AG04450 (cell line): ENCODE results near the gene ILKAP. TPM values are rescaled to one million over a fixed set of nuclear protein-coding genes. Genes with fewer than 3 reads are reported as not detected.

Source experiments
- CTCF ChIA-PET: fragments of 300-600, 350-600 bp; formaldehyde crosslinking; extraction: SDS; loops from one replicate; lab custom pipeline; 2022; ENCODE audit warnings: antibody characterized with exemption, inconsistent platforms; lab: Charles Lee
- POLR2A ChIA-PET: fragments of 350-600 bp; formaldehyde crosslinking; extraction: SDS; loops from one replicate; lab custom pipeline; 2021; ENCODE audit warnings: antibody characterized with exemption, inconsistent platforms; lab: Yijun Ruan, JAX
- DNase-seq: peaks from one replicate; pipeline ENCODE4 v3.0.0-alpha.2; 2011; ENCODE audit warnings: low read depth, low spot score
- H3K27ac ChIP-seq: one replicate; pipeline ENCODE4 v1.5.1; 2012; ENCODE audit warnings: low read depth, low read length, control low read depth
- H3K27me3 ChIP-seq: one replicate; pipeline ENCODE4 v1.6.0; 2012; ENCODE audit warnings: low read length; ENCODE audit not compliant: control insufficient read depth, insufficient read depth
- H3K4me3 ChIP-seq: 2 replicates; pipeline ENCODE4 v1.5.1; 2011; ENCODE audit warnings: mild to moderate bottlenecking, low read depth, low read length, control low read depth
- H3K9me3 ChIP-seq: 2 replicates; pipeline ENCODE4 v1.5.1; 2012; ENCODE audit warnings: low read length; ENCODE audit not compliant: control insufficient read depth, insufficient read depth
- CTCF ChIP-seq: IDR thresholded peaks from 2 replicates; pipeline ENCODE4 v1.5.1; 2011; ENCODE audit warnings: low read depth, low read length, control low read depth, inconsistent platforms
- polyA plus RNA-seq: library from polyadenylated mRNA; depleted of rRNA; stranded (reverse); fragments of >200 nt; gene quantifications from 2 replicates; pipeline ENCODE4 v1.2.3, GENCODE V29; 2011

ILKAP gene
- polyA plus RNA-seq, 1 experiment: 34.9 TPM

GRCh38 chr2:238145046-238145445, 58.4 kb downstream of the ILKAP start:
- POLR2A ChIA-PET: no interaction called here
- Histone ChIP-seq H3K9me3 (peaks cover 7% of the 10 kb centered on the region; the same call in 1 of the 2 replicates), H3K27me3 (no peaks in the 10 kb centered on the region), H3K4me3 (no peak overlapping the region), H3K27ac (no peak overlapping the region)
- CTCF ChIA-PET: interaction anchor here (0.5 kb wide), 1 partner anchor 239 kb away, joined by 8 read pairs; no protein-coding TSS in a partner anchor
- no peak for DNase-seq
- no peak for TF ChIP-seq CTCF

GRCh38 chr2:238144262-238144661, 59.2 kb downstream of the ILKAP start:
- no peaks in the 10 kb centered on the region for H3K27me3 ChIP-seq
- H3K27ac ChIP-seq: no peak overlapping the region
- DNase-seq: no peak
- H3K9me3 ChIP-seq: peaks cover 7% of the 10 kb centered on the region; the same call in 1 of the 2 replicates
- H3K4me3 ChIP-seq: no peak overlapping the region
- POLR2A ChIA-PET: no interaction called here
- TF ChIP-seq CTCF: no peak
- CTCF ChIA-PET: no interaction called here

GRCh38 chr2:238143239-238143951, 60.1 kb downstream of the ILKAP start:
- H3K4me3 ChIP-seq: no peak overlapping the region
- DNase-seq: no peak
- H3K27ac ChIP-seq: peak overlapping the region; percentile 11

GRCh38 chr2:238142382-238143205, 60.9 kb downstream of the ILKAP start:
- ChIA-PET POLR2A (interaction anchor here (1.5 to 1.8 kb wide), 2 partner anchors 15 to 25 kb away, joined by 3 to 5 read pairs; no protein-coding TSS in a partner anchor), CTCF (no interaction called here)
- H3K4me3 ChIP-seq: no peak overlapping the region
- H3K27me3 ChIP-seq: no peaks in the 10 kb centered on the region
- no peak for DNase-seq
- peaks cover 7% of the 10 kb centered on the region; the same call in 1 of the 2 replicates for H3K9me3 ChIP-seq
- H3K27ac ChIP-seq: no peak overlapping the region
- TF ChIP-seq CTCF: no peak

More at GRCh38 chr2:238143239-238143951, 60.1 kb downstream of the ILKAP start:
- ChIA-PET POLR2A (interaction anchor here (1.8 kb wide), 1 partner anchor 16 kb away, joined by 5 read pairs; no protein-coding TSS in a partner anchor), CTCF (no interaction called here)
- TF ChIP-seq CTCF: no peak
- H3K27me3 ChIP-seq: no peaks in the 10 kb centered on the region
- H3K9me3 ChIP-seq: peaks cover 7% of the 10 kb centered on the region; the same call in 1 of the 2 replicates
